IMR-90 (cell line): Measurements from ENCODE around the gene DEF6. TPM values are rescaled to one million over a fixed set of nuclear protein-coding genes. Genes with fewer than 3 reads are reported as not detected.

Experiments
- ATAC-seq: fragments of 200-7000 bp; cut with Tn5 transposase; 2 replicates; pipeline ENCODE4 v1.9.1; 2020; ENCODE audit warnings: low read depth, mild to moderate bottlenecking, moderate library complexity
- BruUV-seq: library from RNA; stranded (reverse); fragments of 400-500 nt; replicated peaks from 2 replicates; lab custom pipeline; 2021; lab: Mats Ljungman, UMichigan
- CTCF ChIA-PET: fragments of 300-600 bp; formaldehyde crosslinking; extraction: SDS; loops from one replicate; lab custom pipeline; 2021; ENCODE audit warnings: antibody characterized with exemption; lab: Yijun Ruan, JAX
- POLR2A ChIA-PET: fragments of 300-600 bp; sonication (Branson Sonifier 250); formaldehyde crosslinking; loops from one replicate; lab custom pipeline; 2022; ENCODE audit warnings: antibody characterized with exemption; ENCODE audit not compliant: unreplicated experiment; lab: Charles Lee
- DNase-seq: peaks from one replicate; pipeline ENCODE4 v3.0.0; 2013
- H2AFZ ChIP-seq: replicated peaks from 2 replicates; pipeline ENCODE3; 2013; ENCODE audit warnings: low read length, mild to moderate bottlenecking; ENCODE audit not compliant: poor library complexity
- H2AK5ac ChIP-seq: 2 replicates; pipeline ENCODE4 v1.6.1; 2013; ENCODE audit warnings: low read depth, low read length, inconsistent platforms
- H2AK9ac ChIP-seq: replicated peaks from 2 replicates; pipeline ENCODE3; 2013; ENCODE audit warnings: mild to moderate bottlenecking, low read depth, low read length, moderate library complexity; ENCODE audit not compliant: poor library complexity
- H2BK120ac ChIP-seq: 2 replicates; pipeline ENCODE4 v1.6.1; 2013; ENCODE audit warnings: low read depth, low read length, inconsistent platforms
- H2BK15ac ChIP-seq: 3 replicates; pipeline ENCODE4 v1.6.1; 2013; ENCODE audit warnings: low read depth, low read length, inconsistent platforms
- H2BK20ac ChIP-seq: 2 replicates; pipeline ENCODE4 v1.6.1; 2013; ENCODE audit warnings: low read depth, mild to moderate bottlenecking, inconsistent platforms, low read length, moderate library complexity
- H2BK5ac ChIP-seq: 2 replicates; pipeline ENCODE4 v1.6.1; 2013; ENCODE audit warnings: mild to moderate bottlenecking, low read depth, low read length, inconsistent platforms; ENCODE audit not compliant: poor library complexity, severe bottlenecking
- H3K14ac ChIP-seq: replicated peaks from 2 replicates; pipeline ENCODE4 v1.6.1; 2013; ENCODE audit warnings: low read depth, low read length, inconsistent platforms
- H3K18ac ChIP-seq: 2 replicates; pipeline ENCODE4 v1.6.1; 2013; ENCODE audit warnings: low read depth, low read length, control low read depth
- H3K23ac ChIP-seq: 2 replicates; pipeline ENCODE4 v1.6.1; 2013; ENCODE audit warnings: low read depth, low read length, inconsistent platforms
- H3K27ac ChIP-seq: 2 replicates; pipeline ENCODE4 v1.5.1; 2013; ENCODE audit warnings: mild to moderate bottlenecking, control low read depth, low read length; ENCODE audit not compliant: insufficient read depth
- H3K27me3 ChIP-seq: 2 replicates; pipeline ENCODE4 v1.6.1; 2013; ENCODE audit warnings: low read length; ENCODE audit not compliant: control insufficient read depth, insufficient read depth
- H3K36me3 ChIP-seq: 2 replicates; pipeline ENCODE4 v1.6.1; 2013; ENCODE audit warnings: low read length, mixed read lengths; ENCODE audit not compliant: control insufficient read depth, insufficient read depth
- H3K4ac ChIP-seq: 2 replicates; pipeline ENCODE4 v1.6.1; 2013; ENCODE audit warnings: low read depth, low read length, inconsistent platforms
- H3K4me1 ChIP-seq: 2 replicates; pipeline ENCODE4 v1.6.1; 2013; ENCODE audit warnings: low read length, mixed read lengths; ENCODE audit not compliant: control insufficient read depth, insufficient read depth
- H3K4me2 ChIP-seq: 2 replicates; pipeline ENCODE4 v1.6.1; 2013; ENCODE audit warnings: low read depth, mild to moderate bottlenecking, control low read depth, low read length, moderate library complexity
- H3K4me3 ChIP-seq: 2 replicates; pipeline ENCODE4 v1.5.1; 2013; ENCODE audit warnings: low read depth, mild to moderate bottlenecking, control low read depth, low read length, moderate library complexity; ENCODE audit not compliant: insufficient read depth
- H3K56ac ChIP-seq: 2 replicates; pipeline ENCODE4 v1.6.1; 2013; ENCODE audit warnings: low read length, inconsistent platforms; ENCODE audit not compliant: insufficient read depth; ENCODE audit errors: extremely low read depth
- H3K79me1 ChIP-seq, 2 experiments: 2 replicates each; pipeline ENCODE4 v1.6.1; 2013; ENCODE audit warnings: low read length in 2 of 2, inconsistent platforms in 1 of 2, low read depth in 1 of 2
- H3K9ac ChIP-seq: 2 replicates; pipeline ENCODE4 v1.6.1; 2013; ENCODE audit warnings: low read depth, low read length, control low read depth
- H3K9me1 ChIP-seq: 2 replicates; pipeline ENCODE4 v1.6.1; 2013; ENCODE audit warnings: low read length, inconsistent platforms; ENCODE audit not compliant: insufficient read depth
- H3K9me3 ChIP-seq: 2 replicates; pipeline ENCODE4 v1.6.1; 2013; ENCODE audit warnings: low read length; ENCODE audit not compliant: control insufficient read depth, insufficient read depth
- H4K20me1 ChIP-seq: 2 replicates; pipeline ENCODE4 v1.6.1; 2013; ENCODE audit warnings: low read length, inconsistent platforms; ENCODE audit not compliant: insufficient read depth
- H4K5ac ChIP-seq: 2 replicates; pipeline ENCODE4 v1.6.1; 2013; ENCODE audit warnings: mild to moderate bottlenecking, low read depth, low read length, control low read depth
- H4K8ac ChIP-seq, 2 experiments: 2 replicates each; pipeline ENCODE4 v1.6.1; 2013; ENCODE audit warnings: low read depth in 2 of 2, low read length in 2 of 2, control low read depth in 1 of 2, inconsistent platforms in 1 of 2
- H4K91ac ChIP-seq: 2 replicates; pipeline ENCODE4 v1.6.1; 2013; ENCODE audit warnings: low read depth, low read length, inconsistent platforms; ENCODE audit not compliant: insufficient read depth
- BHLHE40 ChIP-seq: fragments of 150-350 bp; IDR thresholded peaks from 2 replicates; pipeline ENCODE4 v1.6.1; 2016; ENCODE audit warnings: mild to moderate bottlenecking, low read depth, low read length
- CEBPB ChIP-seq: IDR thresholded peaks from 2 replicates; pipeline ENCODE4 v1.6.1; 2012; ENCODE audit warnings: low read depth, low read length, improper control_type of control experiment
- CHD1 ChIP-seq: IDR thresholded peaks from 2 replicates; pipeline ENCODE4 v1.6.1; 2012; ENCODE audit warnings: low read depth, low read length, improper control_type of control experiment
- FOS ChIP-seq: fragments of 150-350 bp; IDR thresholded peaks from 2 replicates; pipeline ENCODE4 v1.6.1; 2016; ENCODE audit warnings: low read depth, low read length
- MAFK ChIP-seq: IDR thresholded peaks from 2 replicates; pipeline ENCODE4 v1.6.1; 2012; ENCODE audit warnings: low read depth, low read length, improper control_type of control experiment
- MXI1 ChIP-seq: IDR thresholded peaks from 2 replicates; pipeline ENCODE4 v1.6.1; 2012; ENCODE audit warnings: low read depth, mild to moderate bottlenecking, low read length, moderate library complexity, borderline replicate concordance
- NFE2L2 ChIP-seq: fragments of 150-350 bp; IDR thresholded peaks from 2 replicates; pipeline ENCODE4 v1.6.1; 2016; ENCODE audit warnings: low read depth, mild to moderate bottlenecking, low read length
- RAD21 ChIP-seq: IDR thresholded peaks from 2 replicates; pipeline ENCODE4 v1.6.1; 2012; ENCODE audit warnings: low read length, improper control_type of control experiment
- RFX5 ChIP-seq: IDR thresholded peaks from 2 replicates; pipeline ENCODE4 v1.8.0; 2012; ENCODE audit warnings: low read depth, mild to moderate bottlenecking, low read length, moderate library complexity
- SMC3 ChIP-seq: fragments of 150-350 bp; IDR thresholded peaks from 2 replicates; pipeline ENCODE4 v1.6.1; 2016; ENCODE audit warnings: low read depth, mild to moderate bottlenecking, antibody characterized with exemption, low read length, moderate library complexity
- WGBS, 2 experiments: methylation state at CpG; one replicate each; pipeline versions ENCODE4 v1.1.5 to v1.1.7; 2013; ENCODE audit warnings: missing lambda C conversion rate in 2 of 2; ENCODE audit not compliant: insufficient read length in 1 of 2; ENCODE audit errors: extremely low coverage in 2 of 2; 5-methylcytosine and 5-hydroxymethylcytosine counted together
- dilution Hi-C: fragments of 300-500 bp; cut with HindIII; formaldehyde crosslinking; loops from one replicate; pipeline ENCODE4 v1.14.3; 2018; ENCODE audit warnings: low sequenced_read_pairs; ENCODE audit not compliant: unreplicated experiment
- in situ Hi-C: fragments of 300-500 bp; cut with MboI; formaldehyde crosslinking; loops from 3 replicates; pipeline ENCODE4 v1.14.3; 2019; ENCODE audit warnings: low sequenced_read_pairs, inconsistent platforms, mixed read lengths
- intact Hi-C: fragments of 100-400 bp; cut with micrococcal nuclease; formaldehyde crosslinking; loops from 2 replicates; pipeline ENCODE4 v1.10.0; 2022
- polyA plus RNA-seq, 3 experiments: library from polyadenylated mRNA; depleted of rRNA; stranded (reverse); fragments of >200 nt; gene quantifications; 2 replicates each; pipeline ENCODE4 v1.2.3, GENCODE V29; 2012; ENCODE audit warnings: low replicate concordance in 1 of 3
- total RNA-seq: library from RNA; depleted of rRNA; stranded (reverse); fragments of >200 nt; gene quantifications from 2 replicates; pipeline ENCODE4 v1.2.3, GENCODE V29; 2012
- TF ChIP-seq, protein P1 (sequence below): conservative IDR thresholded peaks from 2 replicates; pipeline ENCODE4 v1.5.1; 2012; ENCODE audit warnings: mild to moderate bottlenecking, low read depth, low read length, improper control_type of control experiment
- TF ChIP-seq, protein P2 (sequence below): fragments of 150-350 bp; IDR thresholded peaks from 2 replicates; pipeline ENCODE4 v1.6.1; 2016; ENCODE audit warnings: low read depth, mild to moderate bottlenecking, low read length, moderate library complexity, borderline replicate concordance

The DEF6 gene
- total and polyA plus RNA-seq, 2 of the 4 experiments (the other 2 are of a cell fraction): 2.5 to 4.2 TPM

DNA sequence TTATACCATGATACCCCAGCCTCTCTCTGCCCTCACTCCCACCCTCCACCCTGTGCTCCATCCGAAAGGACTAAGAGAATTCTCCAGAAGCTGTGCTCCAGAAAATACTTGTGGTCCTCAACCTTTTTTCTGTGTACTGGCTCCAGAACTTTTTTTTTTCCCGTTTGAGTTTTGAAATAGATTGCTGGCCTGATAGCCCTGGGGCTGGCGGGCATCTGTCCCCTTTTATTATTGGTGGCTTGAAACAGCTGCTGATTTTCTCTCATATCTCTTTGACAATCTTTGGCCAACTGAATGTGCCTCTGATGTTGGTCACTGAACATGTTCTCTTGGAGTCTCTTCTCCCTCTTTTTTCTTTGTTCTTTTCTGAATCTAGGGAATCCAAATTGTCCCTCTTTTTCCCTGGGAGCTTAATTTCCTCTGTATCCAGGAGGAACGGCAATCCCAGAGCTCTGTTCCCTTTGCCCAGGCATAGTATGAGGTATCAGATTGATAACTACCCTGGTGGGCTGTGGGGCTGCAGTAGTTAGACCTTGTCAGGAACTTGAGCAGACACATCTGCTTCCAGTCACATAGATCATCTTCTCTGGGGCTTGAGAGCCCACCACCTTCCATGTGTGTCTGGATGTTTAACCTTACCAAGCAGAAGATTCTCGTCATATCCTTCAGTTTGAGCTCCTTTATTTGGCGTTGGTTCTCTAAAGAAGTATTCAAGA is 46.4 kb downstream of the DEF6 start:
- peaks cover 9 to 52% of the 10 kb centered on the region in 2 experiments; a peak in 3 of 4 replicates for H3K79me1 ChIP-seq
- peak overlapping the region; percentile 40 for H3K18ac ChIP-seq
- ChIA-PET CTCF (interaction anchor here (0.5 to 1.3 kb wide), 6 partner anchors 71 to 188 kb away, joined by 3 to 5 read pairs (median 4); no protein-coding TSS in a partner anchor), POLR2A (interaction anchor here (0.5 to 0.6 kb wide), 2 partner anchors 84 to 1447 kb away, joined by 4 to 10 read pairs; no protein-coding TSS in a partner anchor)
- intact Hi-C loops: no loop called here
- ATAC-seq: no peak
- in situ Hi-C loops: loop anchor here (5.0 kb wide), 1 partner anchor 108 kb away; the partner anchor contains the start of gene FANCE
- peak overlapping the region; percentile 73 for H2AK5ac ChIP-seq
- H3K56ac ChIP-seq: peak overlapping the region; percentile 42; the same call in 1 of the 2 replicates
- H4K8ac ChIP-seq: peak overlapping the region; percentile 4 to 53; a peak in 1 of 4 replicates
- H2AK9ac ChIP-seq: peak overlapping the region; percentile 99
- peaks cover 24% of the 10 kb centered on the region for H3K9me1 ChIP-seq
- peak overlapping the region; percentile 61 for H2BK5ac ChIP-seq
- dilution Hi-C loops: no loop called here
- peak overlapping the region; percentile 92 for H2AFZ ChIP-seq
- peak overlapping the region; percentile 55 for H4K5ac ChIP-seq
- DNase-seq: no peak
- H3K4me3 ChIP-seq: peak overlapping the region; percentile 64
- H3K14ac ChIP-seq: peak overlapping the region; percentile 97
- H3K4ac ChIP-seq: peak overlapping the region; percentile 55
- no peak overlapping the region; the same call in 1 of the 2 replicates for H2BK20ac ChIP-seq
- BruUV-seq: TSS peak; percentile 37
- peak overlapping the region; percentile 90 for H3K4me2 ChIP-seq
- peak overlapping the region; percentile 83 for H3K27ac ChIP-seq
- no peaks in the 10 kb centered on the region for H3K9me3 ChIP-seq
- peak overlapping the region; percentile 36; the same call in 1 of the 2 replicates for H2BK120ac ChIP-seq
- no CpG with 5 or more reads among the region's 6 CpGs for WGBS, 2 experiments
- H2BK15ac ChIP-seq: peak overlapping the region; percentile 49; the same call in 1 of the 3 replicates
- peaks cover 14% of the 10 kb centered on the region for H3K4me1 ChIP-seq
- peak overlapping the region; percentile 61; the same call in 1 of the 2 replicates for H4K91ac ChIP-seq
- peak overlapping the region; percentile 98 for H3K9ac ChIP-seq
- H3K23ac ChIP-seq: peak overlapping the region; percentile 94
- peaks cover 42% of the 10 kb centered on the region for H4K20me1 ChIP-seq
- peaks cover 3% of the 10 kb centered on the region for H3K27me3 ChIP-seq
- TF ChIP-seq, protein P1, sequence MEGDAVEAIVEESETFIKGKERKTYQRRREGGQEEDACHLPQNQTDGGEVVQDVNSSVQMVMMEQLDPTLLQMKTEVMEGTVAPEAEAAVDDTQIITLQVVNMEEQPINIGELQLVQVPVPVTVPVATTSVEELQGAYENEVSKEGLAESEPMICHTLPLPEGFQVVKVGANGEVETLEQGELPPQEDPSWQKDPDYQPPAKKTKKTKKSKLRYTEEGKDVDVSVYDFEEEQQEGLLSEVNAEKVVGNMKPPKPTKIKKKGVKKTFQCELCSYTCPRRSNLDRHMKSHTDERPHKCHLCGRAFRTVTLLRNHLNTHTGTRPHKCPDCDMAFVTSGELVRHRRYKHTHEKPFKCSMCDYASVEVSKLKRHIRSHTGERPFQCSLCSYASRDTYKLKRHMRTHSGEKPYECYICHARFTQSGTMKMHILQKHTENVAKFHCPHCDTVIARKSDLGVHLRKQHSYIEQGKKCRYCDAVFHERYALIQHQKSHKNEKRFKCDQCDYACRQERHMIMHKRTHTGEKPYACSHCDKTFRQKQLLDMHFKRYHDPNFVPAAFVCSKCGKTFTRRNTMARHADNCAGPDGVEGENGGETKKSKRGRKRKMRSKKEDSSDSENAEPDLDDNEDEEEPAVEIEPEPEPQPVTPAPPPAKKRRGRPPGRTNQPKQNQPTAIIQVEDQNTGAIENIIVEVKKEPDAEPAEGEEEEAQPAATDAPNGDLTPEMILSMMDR: no peak
- no peak for TF ChIP-seq RFX5
- TF ChIP-seq RAD21: no peak
- TF ChIP-seq CHD1: no peak
- TF ChIP-seq, protein P2, sequence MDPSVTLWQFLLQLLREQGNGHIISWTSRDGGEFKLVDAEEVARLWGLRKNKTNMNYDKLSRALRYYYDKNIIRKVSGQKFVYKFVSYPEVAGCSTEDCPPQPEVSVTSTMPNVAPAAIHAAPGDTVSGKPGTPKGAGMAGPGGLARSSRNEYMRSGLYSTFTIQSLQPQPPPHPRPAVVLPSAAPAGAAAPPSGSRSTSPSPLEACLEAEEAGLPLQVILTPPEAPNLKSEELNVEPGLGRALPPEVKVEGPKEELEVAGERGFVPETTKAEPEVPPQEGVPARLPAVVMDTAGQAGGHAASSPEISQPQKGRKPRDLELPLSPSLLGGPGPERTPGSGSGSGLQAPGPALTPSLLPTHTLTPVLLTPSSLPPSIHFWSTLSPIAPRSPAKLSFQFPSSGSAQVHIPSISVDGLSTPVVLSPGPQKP: no peak
- TF ChIP-seq FOS: no peak
- TF ChIP-seq MAFK: no peak
- no peak for TF ChIP-seq NFE2L2
- no peak for TF ChIP-seq MXI1
- no peak for TF ChIP-seq BHLHE40
- TF ChIP-seq CEBPB: no peak
- TF ChIP-seq SMC3: no peak
- H3K36me3 ChIP-seq: peaks cover 28% of the 10 kb centered on the region
